Activated CD4-positive, alpha-beta T cell treated with anti-CD3 and anti-CD28 coated beads, Interleukin-2, amount 50 U/mL, for 4 hours (primary cell): Measurements from ENCODE around the gene GK2.

Experiments
- DNase-seq, 2 experiments: peaks; one replicate each; pipeline ENCODE4 v3.0.0-alpha.2; 2020

The GK2 gene

DNA sequence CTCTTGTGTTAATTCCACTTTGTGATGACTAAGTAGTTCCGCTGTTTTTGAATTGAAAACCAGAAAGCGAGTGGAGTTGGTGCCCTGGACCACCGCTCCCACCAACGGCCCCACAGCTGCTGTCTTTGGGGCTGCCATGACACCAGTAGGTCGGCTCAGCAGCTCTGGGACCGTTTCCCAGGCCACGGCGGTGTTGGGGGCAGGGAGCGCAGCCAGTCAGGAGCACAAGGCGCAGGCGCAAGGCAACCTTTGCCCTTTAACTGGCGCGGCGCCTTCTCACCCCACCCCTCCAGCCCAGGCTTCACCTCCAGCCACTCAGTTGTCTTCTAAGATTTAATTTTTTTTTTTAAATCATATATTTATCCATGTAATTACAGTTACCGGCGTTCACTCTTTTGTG, at the start of gene GK2:
TSS of gene GK2 (minus strand) at position 166 of the 400 bp plus-strand sequence. CDS start at position 138, 28 bp downstream.
- DNase-seq, result no peak

GRCh38 chr4:79455216-79455615, 47.2 kb upstream of the GK2 start:
- DNase-seq, result no peak

DNA sequence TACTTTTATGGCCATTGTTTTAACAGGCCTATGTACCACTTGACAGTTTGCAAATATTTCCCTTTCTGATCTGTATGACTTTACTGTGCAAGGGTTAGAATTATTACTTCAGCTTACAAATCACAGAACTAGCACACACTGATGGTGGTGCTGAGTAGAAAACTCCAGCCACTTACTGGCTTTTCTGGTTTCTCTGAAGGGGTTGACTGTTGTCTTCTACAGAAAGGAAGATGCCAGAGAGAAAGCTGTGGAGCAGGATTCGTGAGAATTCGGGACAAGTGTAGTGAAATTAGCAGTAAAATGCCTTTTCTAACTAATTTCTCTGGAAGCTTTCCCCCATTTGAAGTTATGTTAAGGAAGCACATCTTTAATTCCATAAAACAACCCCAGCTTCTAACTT, 46.6 kb upstream of the GK2 start:
- DNase-seq, result no peak

DNA sequence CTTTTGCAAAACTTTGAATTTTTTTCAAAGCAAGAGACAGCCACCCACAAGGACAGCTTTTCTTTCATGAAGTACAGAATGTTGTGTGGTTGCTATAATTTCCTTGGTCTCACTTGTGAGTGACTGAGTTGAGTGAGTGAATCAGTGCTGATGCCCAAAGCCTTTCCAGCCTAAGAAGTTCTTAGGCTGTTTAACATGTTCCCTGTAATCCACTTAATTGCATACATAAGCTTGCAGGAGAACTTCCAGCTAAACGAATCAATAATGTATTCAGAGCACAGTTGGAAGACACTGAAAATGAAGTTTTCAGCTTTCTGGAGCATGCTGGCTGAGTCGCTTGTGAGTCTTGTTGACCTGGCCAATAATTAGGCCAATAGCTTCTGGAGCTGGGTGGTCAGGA, 42.0 kb upstream of the GK2 start:
- no peak for DNase-seq

GRCh38 chr4:79446145-79446544, 38.1 kb upstream of the GK2 start:
- DNase-seq, result no peak

GRCh38 chr4:79445371-79445781, 37.3 kb upstream of the GK2 start:
- DNase-seq, result no peak

DNA sequence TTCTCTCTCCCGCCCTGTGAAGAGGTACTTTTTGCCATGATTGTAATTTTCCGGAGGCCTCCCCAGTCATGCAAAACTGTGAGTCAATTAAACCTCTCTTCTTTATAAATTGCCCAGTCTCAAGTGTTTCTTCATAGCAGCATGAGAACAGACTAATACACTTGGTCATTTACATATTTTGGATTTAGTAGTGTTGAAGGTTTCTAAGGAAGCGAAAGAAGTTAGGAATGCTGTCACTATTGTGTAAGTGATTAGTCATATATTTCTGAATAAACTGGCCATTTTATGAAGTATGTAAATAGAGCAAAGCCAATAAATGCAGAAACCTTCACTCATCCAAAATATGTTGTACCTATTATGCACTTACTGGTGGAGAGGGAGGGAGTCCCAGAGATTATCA, 34.4 kb upstream of the GK2 start:
- DNase-seq, result no peak

- DNase-seq, result no peak
Observed at GRCh38 chr4:79439489-79439888, 31.5 kb upstream of the GK2 start.

- DNase-seq, result no peak
Observed at GRCh38 chr4:79431839-79432238, 23.8 kb upstream of the GK2 start.

DNA sequence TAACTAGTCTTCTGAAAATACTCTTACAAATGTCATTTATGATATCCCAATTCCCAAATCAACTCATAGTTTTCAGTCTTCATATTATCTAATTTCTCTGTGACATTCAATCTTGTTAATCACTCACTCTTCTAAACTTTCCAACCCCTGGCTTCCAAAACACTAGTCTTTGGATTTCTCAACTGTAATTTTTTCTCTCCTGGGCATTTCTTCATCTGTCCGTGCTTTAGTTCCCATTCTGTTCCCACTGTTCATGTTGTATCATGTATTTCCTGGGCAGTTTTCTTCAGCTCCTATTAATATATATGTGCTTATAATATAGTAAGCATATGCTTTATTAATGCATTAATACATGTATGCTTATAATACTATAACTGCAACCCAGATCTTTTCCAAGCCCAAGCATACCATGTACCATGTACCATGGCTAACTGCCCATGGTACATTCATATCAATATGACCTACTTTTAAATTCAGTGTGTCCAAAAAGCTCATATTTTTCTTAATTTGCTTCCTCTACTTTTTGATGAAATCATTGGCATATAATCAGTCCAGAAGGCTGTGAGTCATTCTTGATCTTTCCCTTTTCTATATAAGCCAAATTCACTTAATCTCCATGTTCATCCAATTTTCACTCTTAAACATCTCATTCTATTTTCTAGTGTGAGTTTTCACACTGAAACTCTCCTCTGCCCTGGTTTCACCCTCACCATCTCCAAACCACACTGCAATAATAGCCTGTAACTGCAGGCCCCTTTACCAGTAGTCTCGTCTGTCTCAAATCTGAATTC, 21.3 kb upstream of the GK2 start:
- no peak for DNase-seq

DNA sequence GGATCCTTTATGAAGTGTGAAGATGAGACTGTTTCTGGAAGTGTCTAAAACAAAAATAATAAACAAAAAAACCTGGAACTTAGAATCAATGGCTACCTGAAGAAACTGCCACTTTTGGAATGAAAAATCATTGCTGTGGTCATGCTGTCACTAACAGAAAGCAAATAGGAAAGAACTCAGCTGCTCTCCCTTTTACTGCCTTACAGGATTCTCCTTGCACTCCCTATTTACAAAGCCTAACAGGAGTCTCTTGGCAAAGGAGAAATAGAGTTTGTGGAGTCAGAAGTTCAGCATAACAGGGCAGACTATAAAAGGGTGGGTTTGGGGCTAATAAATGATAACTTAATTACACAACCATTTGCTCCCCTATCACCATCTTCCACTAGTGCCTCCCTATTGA, 19.0 kb upstream of the GK2 start:
- DNase-seq, result no peak

DNA sequence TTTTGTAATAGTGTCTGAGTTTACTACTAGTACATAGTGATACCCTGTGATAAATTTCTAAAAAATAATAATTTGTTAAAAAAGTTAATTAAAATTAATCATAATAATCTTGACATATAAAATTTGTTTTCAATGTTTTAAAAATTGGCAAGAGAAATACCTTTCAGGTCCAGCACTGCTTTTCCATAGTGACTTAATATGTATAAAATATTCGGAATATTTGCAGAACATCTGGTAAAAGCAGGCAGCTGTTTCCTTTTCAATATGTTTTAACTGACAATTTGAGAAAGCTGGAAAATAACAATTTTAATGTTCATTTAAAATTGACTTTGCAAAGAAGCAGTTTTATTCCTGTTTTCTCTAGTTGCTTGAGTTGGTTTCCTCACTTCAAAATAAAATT, 17.6 kb upstream of the GK2 start:
- no peak for DNase-seq

GRCh38 chr4:79421483-79421882, 13.5 kb upstream of the GK2 start:
- DNase-seq, result no peak

DNA sequence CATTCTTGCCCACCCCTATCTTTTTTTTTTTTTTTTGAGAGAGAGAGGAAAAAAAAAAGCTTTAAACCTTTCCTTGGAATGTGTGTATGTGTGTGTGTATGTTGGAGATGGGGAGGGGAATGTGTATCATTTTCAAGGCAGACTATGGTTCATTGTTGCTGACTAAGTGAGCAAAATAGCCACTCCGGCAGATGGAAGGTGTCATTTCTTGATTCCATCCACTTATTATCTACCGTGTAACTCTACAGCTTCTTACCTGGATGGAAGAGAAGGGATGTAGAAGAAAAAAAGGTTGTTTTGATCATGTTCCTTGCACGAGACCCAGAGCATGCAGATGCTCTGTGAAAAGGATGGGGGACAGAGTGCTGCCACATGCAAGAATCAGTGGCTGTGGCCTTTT, 5.9 kb upstream of the GK2 start:
- no peak for DNase-seq

- no peak for DNase-seq
Observed at GRCh38 chr4:79413032-79413885, 5.2 kb upstream of the GK2 start.

GRCh38 chr4:79404666-79405065, 3.4 kb downstream of the GK2 start:
- DNase-seq, result no peak

DNA sequence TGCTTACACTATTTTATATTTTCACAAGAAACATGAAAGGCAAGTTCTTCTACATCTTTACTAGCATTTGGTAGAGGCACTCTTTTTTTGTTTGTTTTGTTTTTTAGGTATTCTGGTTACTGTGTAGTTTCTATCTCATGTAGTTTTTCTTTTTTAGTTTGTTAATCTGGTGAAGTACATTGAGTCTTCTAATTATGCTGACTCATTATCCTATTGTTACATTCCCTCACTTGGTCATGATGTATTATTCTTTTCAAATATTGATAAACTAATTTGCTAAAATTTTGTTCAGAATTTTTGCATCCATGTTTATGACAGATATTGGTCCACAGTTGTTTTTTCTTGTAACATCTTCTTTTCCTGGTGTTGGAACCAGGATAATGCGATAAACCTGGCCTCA, 4.7 kb downstream of the GK2 start:
- no peak for DNase-seq

GRCh38 chr4:79402332-79402851, 5.6 kb downstream of the GK2 start:
- no peak for DNase-seq

GRCh38 chr4:79399076-79399475, 9.0 kb downstream of the GK2 start:
- DNase-seq, result no peak

GRCh38 chr4:79397951-79398350, 10.1 kb downstream of the GK2 start:
- no peak for DNase-seq

GRCh38 chr4:79396794-79397193, 11.2 kb downstream of the GK2 start:
- DNase-seq, result no peak

- DNase-seq, result no peak
Observed at GRCh38 chr4:79395841-79396240, 12.2 kb downstream of the GK2 start.

DNA sequence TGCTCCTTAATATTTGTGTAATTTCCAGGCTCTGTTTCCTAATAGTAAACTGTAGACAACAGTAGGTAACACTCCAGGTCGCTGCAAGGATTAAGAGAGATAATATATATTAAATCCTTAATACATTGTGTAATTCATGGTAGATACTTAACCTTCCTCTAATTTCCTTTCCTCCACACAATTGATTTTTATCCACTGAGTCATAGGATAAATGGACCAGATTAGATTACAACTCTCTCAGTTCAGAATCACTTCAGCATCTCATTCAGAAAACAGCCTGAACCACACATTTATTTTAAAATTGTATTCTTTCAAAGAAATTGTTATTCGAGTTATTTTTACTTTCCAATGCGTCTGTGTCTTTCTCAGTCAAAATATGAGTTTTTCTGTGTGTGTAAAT, 17.1 kb downstream of the GK2 start:
- no peak for DNase-seq

GRCh38 chr4:79385641-79386040, 22.4 kb downstream of the GK2 start:
- DNase-seq, result no peak
